ENCODE measurements around the gene EHMT1. TPM values are rescaled to one million over a fixed set of nuclear protein-coding genes. Genes with fewer than 3 reads are reported as not detected.
"Not testable (repeated sequence)": the region's sequence is repeated elsewhere in the genome, so short reads cannot be mapped to it uniquely, and the experiment has no call there.

EHMT1 gene
- total RNA-seq, 1 donor from 2014 or later, result 159 TPM

- TF ChIP-seq CTCF (IDR thresholded peaks at IDR 0.05; ENCODE audit: unreplicated experiment), result no peak
- H3K36me3 Mint-ChIP-seq (ENCODE audit: insufficient read depth), result peaks cover 34% of the 10 kb centered on the region
- H3K27me3 Mint-ChIP-seq, result no peaks in the 10 kb centered on the region
- H3K4me3 Mint-ChIP-seq (ENCODE audit: low read depth), result no peak overlapping the region
- H3K27ac Mint-ChIP-seq, result peak overlapping the region; percentile 92
- H3K4me1 Mint-ChIP-seq (ENCODE audit: low read depth), result peaks cover 7% of the 10 kb centered on the region
- DNase-seq (ENCODE audit: low spot score, unreplicated experiment), result no peak
- H3K9me3 Mint-ChIP-seq (ENCODE audit: low read depth), result peaks cover 3% of the 10 kb centered on the region
Observed at GRCh38 chr9:137722481-137722880, 103.7 kb downstream of the EHMT1 start.

GRCh38 chr9:137723356-137723755 lies 104.6 kb downstream of the EHMT1 start:
- peaks cover 25% of the 10 kb centered on the region for H3K36me3 Mint-ChIP-seq (ENCODE audit: insufficient read depth)
- H3K27me3 Mint-ChIP-seq; DNase-seq (ENCODE audit: low spot score, unreplicated experiment); H3K4me3 Mint-ChIP-seq (ENCODE audit: low read depth); H3K9me3 Mint-ChIP-seq (ENCODE audit: low read depth): not testable (repeated sequence)
- H3K4me1 Mint-ChIP-seq (ENCODE audit: low read depth), result peaks cover 12% of the 10 kb centered on the region
- H3K27ac Mint-ChIP-seq, result peak overlapping the region; percentile 49

- Mint-ChIP-seq H3K36me3 (ENCODE audit: insufficient read depth) (peaks cover 25% of the 10 kb centered on the region), H3K9me3 (ENCODE audit: low read depth) (peaks cover 3% of the 10 kb centered on the region), H3K27ac (peak overlapping the region; percentile 49), H3K27me3 (no peaks in the 10 kb centered on the region), H3K4me3 (ENCODE audit: low read depth) (no peak overlapping the region), H3K4me1 (ENCODE audit: low read depth) (peaks cover 17% of the 10 kb centered on the region)
- no peak for DNase-seq (ENCODE audit: low spot score, unreplicated experiment)
- TF ChIP-seq CTCF (IDR thresholded peaks at IDR 0.05; ENCODE audit: unreplicated experiment), result no peak
Observed at GRCh38 chr9:137723783-137724445, 105.1 kb downstream of the EHMT1 start.

- Mint-ChIP-seq H3K27me3 (no peaks in the 10 kb centered on the region), H3K27ac (peak overlapping the region; percentile 14), H3K9me3 (ENCODE audit: low read depth) (peaks cover 3% of the 10 kb centered on the region), H3K36me3 (ENCODE audit: insufficient read depth) (peaks cover 25% of the 10 kb centered on the region), H3K4me1 (ENCODE audit: low read depth) (peaks cover 18% of the 10 kb centered on the region), H3K4me3 (ENCODE audit: low read depth) (no peak overlapping the region)
- no peak for TF ChIP-seq CTCF (IDR thresholded peaks at IDR 0.05; ENCODE audit: unreplicated experiment)
- no peak for DNase-seq (ENCODE audit: low spot score, unreplicated experiment)
Observed at GRCh38 chr9:137724818-137725240, 106.0 kb downstream of the EHMT1 start.

- peaks cover 3% of the 10 kb centered on the region for H3K9me3 Mint-ChIP-seq (ENCODE audit: low read depth)
- no peak overlapping the region for H3K27ac Mint-ChIP-seq
- no peak for DNase-seq (ENCODE audit: low spot score, unreplicated experiment)
- H3K4me3 Mint-ChIP-seq (ENCODE audit: low read depth), result no peak overlapping the region
- H3K4me1 Mint-ChIP-seq (ENCODE audit: low read depth), result peaks cover 18% of the 10 kb centered on the region
- peaks cover 27% of the 10 kb centered on the region for H3K36me3 Mint-ChIP-seq (ENCODE audit: insufficient read depth)
- no peaks in the 10 kb centered on the region for H3K27me3 Mint-ChIP-seq
- no peak for TF ChIP-seq CTCF (IDR thresholded peaks at IDR 0.05; ENCODE audit: unreplicated experiment)
Observed at GRCh38 chr9:137725598-137725997, 106.8 kb downstream of the EHMT1 start.

GRCh38 chr9:137726336-137726735 lies 107.5 kb downstream of the EHMT1 start:
- not testable (repeated sequence) for H3K4me3 Mint-ChIP-seq (ENCODE audit: low read depth); H3K9me3 Mint-ChIP-seq (ENCODE audit: low read depth); DNase-seq (ENCODE audit: low spot score, unreplicated experiment); H3K27me3 Mint-ChIP-seq; H3K27ac Mint-ChIP-seq
- peaks cover 29% of the 10 kb centered on the region for H3K36me3 Mint-ChIP-seq (ENCODE audit: insufficient read depth)
- peaks cover 20% of the 10 kb centered on the region for H3K4me1 Mint-ChIP-seq (ENCODE audit: low read depth)
